NCI-H187 treated with DMSO at 0.1 percent for 48 hours (cell line): ENCODE results near the gene MYO1G.
A peak's percentile ranks its signal among the peaks of the same experiment; 100 is the strongest.
"Not testable (repeated sequence)": the region's sequence is repeated elsewhere in the genome, so short reads cannot be mapped to it uniquely, and the experiment has no call there.

Experiments
- DNase-seq: peaks from one replicate; lab custom pipeline; 2025; lab: John Stamatoyannopoulos, UW

Gene MYO1G

DNA sequence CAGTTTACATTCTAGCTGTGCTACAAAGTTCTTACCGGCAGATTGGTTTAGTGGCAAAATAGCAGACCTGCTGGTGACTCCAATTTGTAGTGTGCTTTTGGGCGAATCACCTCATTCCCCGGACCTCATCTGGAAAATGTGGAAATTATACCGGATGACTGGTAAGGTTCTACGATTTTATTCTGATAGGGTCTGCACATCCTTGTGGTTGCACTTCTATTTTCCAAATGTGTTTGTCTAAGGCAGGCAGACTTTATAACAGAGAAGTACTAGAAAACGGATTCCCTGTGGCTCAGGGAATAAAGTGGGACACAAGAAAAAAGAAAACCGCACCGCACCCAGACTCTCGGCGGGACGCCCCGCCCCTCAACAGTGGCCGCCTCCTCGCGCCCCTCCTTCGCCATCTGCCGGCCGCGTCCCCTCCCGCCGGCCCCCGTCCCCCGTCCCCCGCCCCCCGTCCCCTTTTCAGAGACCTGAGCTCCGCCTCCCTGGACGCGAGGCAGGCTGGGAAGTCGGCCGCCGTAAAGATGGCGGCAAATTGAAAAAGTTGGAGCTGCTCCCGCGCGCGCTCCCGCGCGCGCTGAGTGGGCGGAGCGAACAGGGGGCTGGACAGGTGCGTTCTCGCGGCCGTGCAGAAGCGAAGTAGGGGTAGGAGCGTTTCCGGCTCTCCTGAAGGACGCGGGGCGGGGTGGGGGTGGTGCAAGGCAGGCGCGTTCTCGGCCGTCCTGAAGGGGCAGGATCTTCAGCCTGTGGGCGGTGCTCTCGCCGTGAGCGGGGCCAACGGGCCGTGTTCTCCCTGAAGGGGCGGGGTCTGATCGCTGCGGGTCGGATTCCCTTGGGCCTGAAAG lies 20.7 kb upstream of the MYO1G start:
- peak; percentile 83 for DNase-seq

DNA sequence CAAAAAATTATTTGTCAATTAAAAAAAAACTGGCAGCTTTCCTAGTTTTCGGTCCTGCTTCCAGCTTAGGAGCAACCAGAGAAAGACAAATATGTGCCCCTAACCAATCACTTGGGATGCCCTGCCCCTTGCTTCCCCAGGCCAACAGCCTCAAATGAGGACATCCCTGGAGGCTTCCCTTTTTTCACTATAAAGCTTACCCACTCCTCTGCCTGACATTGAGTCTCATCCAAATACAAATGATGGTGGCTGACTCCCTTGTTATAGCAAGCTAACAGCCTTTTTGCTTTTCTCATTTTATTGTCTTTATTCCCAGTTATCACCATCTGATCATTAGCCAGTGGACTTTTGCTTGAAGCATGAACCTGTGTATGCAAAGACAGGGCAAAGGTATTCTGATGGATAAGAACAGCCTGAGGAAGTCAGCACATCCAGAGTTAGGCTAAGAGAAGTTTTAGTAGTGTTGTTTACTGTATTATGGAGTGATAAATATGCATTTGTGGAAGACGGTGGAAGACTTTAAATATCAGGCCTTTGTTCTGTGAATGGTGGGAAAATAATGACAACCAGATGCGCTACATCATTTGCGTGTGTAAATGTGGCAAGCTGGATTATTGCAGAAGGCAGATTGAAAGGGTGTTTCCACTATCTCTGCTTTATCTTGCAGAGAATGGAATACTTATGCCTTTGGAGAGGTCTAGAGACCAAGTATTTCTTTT lies 19.5 kb upstream of the MYO1G start:
- DNase-seq = no peak

DNA sequence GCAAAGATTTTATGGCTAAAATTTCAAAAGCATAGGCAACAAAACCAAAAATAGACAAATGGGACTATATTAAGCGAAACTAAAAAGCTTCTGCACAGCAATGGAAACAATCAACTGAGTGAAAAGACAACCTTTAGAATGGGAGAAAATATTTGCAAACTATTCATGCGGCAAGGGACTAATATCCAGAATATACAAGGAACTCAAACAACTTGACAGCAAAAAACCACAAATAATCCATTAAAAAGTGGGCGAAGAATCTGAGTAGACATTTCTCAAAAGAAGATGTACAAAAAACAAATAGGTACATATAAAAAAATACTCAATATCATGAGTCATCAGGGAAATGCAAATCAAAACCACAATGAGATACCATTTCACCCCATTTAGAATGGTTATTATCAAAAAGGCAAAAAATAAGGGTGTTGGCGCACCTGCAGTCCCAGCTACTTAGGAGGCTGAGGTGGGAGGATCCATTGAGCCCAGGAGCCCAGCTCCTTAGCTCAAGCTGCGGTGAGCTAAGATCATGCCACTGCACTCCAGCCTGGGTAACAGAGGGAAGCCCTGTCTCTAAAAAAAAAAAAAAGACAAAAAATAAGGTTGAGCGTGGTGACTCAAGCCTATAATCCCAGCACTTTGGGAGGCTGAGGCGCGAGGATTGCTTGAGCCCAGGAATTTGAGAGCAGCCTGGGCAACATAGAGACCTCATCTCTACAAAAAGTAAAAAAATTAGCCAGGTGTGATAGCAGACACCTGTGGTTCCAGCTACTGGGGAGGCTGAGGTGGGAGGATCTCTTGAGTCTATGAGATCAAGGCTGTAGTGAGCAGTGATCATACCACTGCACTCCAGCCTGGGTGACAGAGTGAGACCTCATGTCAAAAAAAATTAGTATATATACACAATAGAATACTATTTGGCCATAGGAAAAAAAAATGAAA lies 17.0 kb upstream of the MYO1G start:
- DNase-seq = no peak

DNA sequence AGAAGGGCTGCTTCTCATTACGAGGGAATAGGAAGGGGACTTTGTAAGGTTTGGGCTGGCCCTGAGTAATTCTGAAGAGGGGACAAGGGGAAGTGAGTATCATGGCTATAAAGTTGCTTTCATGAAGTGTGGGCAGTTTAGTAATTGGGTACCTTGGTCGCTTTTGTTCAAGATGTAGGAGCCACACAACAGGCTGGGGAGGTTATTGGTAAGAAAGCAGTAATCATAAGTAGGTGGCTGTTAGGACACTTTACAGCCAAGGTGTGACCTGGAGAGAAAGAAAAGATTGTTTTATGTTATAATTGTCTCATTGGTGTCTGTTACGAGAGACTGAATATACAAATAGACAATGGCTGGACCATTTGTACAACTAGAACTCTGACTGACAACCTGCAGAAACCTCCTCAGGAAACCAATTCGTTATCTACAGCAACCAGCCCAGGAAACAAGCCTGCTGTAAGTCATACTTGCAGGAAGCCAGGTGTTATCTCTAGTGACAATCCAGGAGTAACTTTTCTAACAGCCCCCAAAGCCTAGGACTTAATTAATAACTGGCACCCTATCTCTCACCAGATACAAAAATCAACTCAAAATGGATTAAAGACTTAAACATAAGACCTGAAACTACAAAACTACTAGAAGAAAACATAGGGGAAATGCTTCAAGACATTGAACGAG lies 16.2 kb upstream of the MYO1G start:
- no peak for DNase-seq

DNA sequence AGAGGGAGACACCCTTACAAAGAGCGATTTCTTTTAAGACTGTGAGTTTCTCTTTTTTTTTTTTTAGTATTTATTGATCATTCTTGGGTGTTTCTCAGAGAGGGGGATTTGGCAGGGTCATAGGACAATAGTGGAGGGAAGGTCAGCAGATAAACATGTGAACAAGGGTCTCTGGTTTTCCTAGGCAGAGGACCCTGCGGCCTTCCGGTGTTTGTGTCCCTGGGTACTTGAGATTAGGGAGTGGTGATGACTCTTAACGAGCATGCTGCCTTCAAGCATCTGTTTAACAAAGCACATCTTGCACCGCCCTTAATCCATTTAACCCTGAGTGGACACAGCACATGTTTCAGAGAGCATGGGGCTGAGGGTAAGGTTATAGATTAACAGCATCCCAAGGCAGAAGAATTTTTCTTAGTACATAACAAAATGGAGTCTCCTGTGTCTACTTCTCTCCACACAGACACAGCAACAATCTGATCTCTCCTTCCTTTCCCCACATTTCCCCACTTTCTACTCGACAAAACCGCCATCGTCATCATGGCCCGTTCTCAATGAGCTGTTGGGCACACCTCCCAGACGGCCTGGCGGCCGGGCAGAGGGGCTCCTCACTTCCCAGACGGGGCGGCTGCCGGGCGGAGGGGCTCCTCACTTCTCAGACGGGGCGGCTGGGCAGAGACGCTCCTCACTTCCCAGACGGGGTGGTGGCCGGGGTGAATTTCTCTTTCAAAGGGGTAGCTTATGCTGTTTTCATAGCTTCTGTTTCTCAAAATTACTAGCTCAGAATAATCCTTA lies 13.4 kb upstream of the MYO1G start:
- DNase-seq = not testable (repeated sequence)

DNA sequence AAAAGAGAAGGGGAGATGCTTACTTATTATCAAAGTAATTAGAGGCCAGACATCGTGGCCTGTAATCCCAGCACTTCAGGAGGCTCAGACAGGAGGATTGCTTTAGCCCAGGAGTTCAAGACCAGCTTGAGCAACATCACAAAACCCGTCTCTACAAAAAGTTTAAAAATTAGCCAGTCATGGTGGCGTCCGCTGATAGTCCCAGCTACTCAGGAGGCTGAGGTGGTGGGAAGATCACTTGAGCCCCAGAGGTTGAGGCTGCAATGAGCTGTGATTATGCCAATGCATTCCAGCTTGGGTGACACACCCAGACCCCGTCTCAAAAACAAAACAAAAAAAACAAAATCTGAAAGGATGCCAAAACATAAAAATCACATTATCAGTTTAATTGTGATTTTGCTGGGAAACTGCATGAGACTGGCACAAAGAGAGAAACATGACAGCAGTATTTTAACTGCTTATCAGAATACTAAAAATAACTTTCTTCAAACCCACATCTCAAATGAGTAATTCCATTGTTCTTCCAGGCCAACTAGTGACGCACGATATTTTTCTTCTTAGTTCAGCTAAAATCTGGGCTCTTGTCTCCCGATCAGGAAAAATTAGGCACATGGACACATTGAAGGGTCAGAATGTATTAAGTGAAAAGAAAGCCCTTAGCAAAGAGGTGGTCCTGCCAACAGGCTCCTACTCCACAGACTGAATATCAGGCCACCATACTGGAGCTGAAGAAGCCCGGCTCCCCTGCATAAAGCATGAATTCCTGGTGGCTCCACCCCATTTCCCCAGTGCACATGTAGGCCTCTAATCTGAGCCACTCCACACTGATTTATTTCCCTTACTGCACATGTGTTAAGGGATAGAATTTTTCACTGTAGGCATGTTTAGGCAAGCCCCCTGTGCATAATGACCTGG lies 11.6 kb upstream of the MYO1G start:
- DNase-seq = no peak

DNA sequence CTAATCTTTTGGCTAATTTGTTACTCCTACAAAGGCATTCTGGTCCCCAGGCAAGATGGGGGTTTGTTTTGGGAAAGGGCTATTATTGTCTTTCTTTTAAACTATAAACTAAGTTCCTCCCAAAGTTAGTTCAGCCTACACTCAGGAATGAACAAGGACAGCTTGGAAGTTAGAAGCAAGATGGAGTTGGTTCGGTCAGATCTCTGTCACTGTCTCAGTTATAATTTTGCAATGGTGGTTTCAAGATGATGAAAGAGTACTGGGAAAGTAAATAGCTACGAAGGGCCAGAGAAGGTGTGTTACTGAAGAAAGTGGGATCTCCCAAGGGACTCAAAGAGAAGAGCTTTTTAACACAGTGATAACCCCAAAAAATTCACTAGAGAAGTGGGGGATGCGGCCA lies 10.3 kb upstream of the MYO1G start:
- no peak for DNase-seq

DNA sequence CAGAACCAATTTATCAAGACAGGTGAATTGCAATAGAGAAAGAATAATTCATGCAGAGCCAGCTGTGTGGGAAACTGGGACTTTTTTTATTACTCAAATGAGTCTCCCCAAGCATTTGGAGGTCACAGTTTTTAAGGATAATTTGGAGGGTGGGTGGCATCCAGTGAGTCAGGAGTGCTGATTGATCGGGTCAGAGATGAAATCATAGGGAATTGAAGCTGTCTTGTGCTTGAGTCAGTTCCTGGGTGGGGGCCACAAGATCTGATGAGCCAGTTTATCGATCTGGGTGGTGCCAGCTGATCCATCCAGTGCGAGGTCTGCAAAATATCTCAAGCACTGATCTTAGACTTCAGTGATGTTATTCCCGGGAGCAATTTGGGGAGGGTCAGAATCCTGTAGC lies 9.9 kb upstream of the MYO1G start:
- no peak for DNase-seq

DNA sequence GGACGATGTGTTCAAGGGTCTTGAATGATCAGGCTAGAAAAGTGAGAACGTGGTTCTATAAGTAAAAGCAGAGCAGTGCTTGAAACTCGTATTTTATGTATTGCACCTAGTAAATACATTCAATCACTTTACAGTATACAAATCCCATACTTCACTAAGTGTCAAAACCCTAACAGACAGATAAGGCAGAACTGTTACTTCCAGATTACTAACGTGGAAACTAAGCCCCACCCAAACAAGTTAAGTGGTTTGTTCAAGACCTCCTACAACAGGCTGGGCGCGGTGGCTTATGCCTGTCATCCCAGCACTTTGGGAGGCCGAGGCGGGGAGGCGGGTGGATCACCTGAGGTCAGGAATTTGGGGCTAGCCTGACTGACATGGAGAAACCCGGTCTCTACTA lies 9.2 kb upstream of the MYO1G start:
- DNase-seq = no peak

DNA sequence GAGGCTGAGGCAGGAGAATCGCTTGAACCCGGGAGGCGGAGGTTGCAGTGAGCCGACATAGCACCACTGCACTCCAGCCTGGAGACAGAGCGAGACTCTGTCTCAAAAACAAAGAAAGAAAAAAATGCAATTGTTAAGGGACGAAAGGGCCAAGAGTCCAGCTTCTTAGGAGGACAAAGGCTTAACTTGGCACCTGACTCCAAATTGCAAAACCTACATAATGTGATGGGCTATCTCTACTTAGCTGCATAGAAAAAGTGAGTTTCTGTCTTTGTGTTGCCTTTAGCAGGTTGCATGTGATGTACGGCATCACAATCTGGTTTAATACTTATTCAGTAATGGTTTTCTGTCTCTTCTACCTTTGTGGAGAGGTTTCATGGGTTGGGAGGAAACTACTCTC lies 8.6 kb upstream of the MYO1G start:
- no peak for DNase-seq

DNA sequence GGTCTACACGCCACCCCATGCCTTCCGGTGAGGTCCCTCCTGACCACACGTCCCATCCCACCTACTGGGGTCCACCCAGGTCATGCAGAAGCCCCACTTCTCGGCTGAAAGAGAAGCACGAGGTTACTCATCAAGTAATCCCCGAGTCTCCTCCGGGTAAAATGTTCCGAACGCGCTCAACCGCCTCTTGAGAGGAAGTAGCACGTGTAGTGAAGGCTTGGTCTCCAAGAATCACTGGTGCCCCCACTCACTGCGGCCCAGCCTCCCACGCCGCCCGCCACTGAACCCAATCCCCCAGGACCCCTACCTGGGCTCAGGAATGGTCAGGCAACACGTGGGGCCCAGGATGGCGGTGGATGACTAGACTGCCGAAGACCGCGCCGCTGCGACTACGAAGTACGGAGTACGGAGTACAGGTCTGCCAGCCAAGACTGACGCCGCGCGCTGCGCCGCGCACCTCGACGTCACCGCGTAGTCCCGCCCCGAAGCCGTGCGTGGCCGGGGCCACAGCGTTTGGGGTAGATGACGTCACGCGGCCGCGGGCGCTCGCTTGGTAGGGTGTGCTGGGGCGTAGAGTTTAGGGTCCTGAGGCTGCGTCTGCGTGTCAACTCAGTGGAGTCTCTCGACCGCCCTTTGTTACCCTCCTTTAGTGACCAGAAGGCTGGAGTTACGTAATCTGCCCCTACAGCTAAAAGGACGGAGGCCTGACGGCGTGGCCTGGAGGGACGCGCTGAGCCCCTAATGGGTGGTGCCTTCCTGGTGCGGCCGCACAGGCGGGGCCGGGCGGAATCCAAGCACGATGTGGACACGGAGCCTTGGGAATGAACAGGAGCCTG lies 7.6 kb upstream of the MYO1G start:
- no peak for DNase-seq

DNA sequence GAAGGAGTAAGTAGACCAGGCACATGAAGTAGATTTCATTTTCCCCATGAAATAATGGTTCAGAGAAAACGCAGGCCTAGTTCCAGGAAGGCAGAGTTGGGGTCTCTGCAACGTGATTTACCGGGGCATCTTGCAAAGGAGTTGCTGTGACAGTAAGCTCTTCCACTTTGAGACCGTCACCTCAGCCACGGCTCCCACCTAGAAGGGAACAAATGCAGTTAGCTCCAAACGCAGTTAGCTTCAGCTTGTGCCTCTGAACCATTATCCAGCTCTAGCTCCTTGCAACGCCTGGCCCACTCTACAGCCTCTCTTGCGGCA lies 7.0 kb upstream of the MYO1G start:
- no peak for DNase-seq

DNA sequence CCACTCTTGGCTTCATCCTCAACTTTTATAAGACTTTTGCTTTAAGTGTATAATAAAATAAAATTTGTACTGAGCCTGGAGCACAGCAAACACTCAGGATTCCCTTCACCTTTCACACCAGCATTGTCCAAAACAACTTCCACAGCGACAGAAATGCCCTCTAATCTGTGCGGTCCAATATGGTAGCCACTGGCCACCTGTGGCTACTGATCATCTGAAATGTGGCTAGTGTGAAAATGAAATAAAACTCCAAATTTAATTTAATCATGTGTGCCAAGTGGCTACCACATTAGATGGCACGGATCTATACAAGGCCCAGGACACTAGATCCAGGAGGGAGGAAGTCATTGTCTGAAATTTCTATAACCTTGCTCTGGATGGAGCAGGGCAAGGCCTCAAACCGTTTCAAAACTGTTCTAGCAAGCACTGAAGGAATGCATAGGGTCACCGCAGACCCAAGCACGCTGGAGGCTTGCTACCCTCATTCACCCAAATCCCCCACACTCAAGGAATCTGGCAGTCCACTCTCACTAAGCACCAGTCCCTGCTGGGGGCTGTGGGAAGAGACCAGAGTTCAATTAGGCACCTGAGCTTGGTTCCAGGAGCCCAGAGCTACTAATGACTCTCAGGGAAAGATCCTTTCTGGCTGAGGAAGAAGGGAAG lies 6.3 kb upstream of the MYO1G start:
- DNase-seq = no peak

DNA sequence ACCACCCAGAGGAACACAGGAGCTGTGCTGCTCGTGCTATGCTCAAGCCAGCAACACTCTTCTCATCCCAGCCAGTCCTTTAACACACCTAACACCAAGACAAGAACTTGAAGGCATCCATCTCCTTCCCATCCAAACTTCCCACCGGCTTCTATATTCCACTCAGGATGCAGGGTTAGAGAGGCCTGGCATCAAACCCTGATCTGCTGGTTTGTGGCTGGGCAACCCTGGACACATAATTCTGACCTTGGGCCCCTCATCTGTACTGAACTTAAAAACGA lies 5.6 kb upstream of the MYO1G start:
- DNase-seq = no peak

DNA sequence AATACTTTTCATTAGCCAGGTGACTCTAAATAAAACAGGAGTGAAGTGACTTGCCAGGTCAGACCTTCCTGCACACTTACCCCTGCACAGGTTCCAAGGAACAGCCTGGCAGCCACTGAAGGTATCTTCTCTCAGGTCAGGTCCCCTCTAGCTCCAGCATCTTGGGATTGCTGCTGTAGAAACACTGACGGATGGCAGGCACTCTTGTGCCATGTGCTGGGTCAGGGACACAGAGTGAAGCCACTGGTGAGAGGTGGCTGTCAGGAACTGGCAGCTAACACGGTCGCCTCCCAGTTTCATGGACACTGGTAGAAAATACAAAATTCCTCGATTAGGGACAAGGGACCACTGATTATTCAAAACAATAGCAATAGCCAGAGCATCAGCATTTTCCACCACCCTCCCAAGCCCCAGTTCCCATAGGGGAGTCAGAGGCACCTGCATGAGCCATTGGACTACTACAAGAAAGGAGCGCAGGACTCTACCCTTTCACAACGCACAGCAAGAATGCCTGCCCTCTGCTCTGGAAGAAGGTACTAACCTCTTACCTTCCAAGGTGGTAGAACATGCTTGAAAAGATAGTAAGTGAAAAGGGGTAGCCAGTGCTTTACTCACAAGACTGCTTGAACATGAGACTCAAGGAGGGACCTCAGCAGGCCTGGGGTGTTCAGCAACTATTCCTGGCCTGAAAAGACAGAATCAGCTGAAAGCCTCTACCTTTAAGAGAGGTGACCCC lies 5.1 kb upstream of the MYO1G start:
- DNase-seq = no peak

DNA sequence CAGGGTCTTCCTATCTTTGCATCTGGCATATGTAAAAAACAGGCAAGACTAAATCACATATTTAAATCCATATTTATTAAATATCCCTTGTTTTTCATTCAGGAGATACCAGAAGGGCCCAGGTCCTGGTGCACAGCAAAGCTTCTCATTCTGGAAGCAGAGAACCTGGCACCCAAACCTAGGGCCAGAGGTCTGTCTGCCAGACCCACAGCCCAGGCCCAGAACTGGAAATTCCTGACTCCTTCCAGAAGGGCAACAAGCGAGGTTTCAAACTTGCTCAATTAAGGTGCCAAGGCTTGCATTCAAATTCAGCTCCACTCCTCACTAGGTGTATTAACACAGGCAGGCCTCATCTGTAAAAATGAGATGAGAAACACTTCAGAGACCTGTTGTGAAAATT lies 4.2 kb upstream of the MYO1G start:
- no peak for DNase-seq

DNA sequence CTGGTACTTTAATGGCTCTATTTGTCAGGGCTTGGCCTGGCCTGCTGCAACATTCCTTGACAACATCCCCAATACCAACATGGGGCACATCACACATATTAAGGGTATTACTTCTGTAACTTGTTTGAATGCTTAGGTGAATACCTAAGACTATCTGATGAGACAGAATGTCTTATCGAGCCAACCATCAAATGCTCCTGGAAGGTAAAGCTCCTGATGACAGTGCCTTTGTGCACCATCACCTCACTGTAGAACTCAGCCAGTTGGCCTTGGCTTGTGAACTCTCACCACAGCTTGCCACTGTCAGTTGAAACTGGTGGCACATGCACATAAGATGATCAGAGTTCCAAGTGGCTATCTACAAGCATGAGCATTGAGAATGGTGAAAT lies 3.7 kb upstream of the MYO1G start:
- DNase-seq = no peak

DNA sequence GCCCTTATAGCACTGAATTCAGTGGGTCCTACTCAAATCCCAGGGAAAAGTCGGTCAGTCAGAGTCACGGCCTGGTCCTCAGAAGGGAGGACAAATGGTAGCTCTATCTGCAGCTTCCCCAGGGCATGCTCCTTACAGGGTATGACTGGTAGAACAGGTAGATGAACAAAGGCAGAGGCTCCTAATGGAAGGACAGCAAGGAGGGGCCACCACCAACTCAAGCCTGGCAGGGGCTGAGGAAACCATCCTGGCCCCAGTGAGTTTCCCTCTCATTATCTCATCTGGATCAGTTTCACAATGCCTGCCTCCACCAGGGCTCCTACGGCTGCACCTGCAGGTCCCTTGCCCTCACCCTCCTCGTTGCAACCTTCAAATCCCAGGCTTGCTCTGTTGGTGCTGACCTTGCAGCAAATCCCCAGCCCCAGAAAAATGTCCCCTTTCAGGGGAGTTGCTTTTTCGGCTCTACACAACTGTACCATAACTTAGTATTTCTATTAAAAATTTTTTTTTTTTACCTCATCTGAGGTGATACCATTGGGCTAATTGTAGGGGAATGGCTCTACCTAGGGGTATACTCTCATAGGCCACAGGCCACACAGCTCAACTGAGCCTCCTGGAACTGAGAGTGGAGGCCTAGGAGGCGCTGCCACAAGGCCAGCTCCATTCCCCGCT lies 2.4 kb upstream of the MYO1G start:
- DNase-seq = no peak
